Measurements from ENCODE around the gene RNASE8.

DNA sequence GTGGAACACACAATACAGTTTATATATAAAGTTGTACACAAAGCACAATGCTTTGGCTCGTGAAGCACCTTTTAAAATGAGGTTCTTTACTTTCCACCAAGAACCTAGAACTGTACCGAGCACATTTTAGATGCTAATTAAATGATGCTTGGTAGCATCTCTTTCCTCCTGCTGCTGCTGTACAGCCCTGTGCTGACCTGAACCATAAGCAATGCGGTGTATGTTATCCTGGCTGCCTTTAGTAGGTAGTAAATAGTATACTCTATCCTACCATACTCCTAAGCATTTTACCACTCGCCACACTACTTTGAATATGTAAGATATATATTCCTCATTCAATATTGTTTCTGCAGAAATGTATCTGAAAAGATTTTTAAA, 2.9 kb upstream of the RNASE8 start:
- TF ChIP-seq ELF4 (IDR thresholded peaks at IDR 0.05): no peak
- no peak for TF ChIP-seq FOXK2 (IDR thresholded peaks at IDR 0.05)
- no peak for TF ChIP-seq ZNF384 (IDR thresholded peaks at IDR 0.05)
- TF ChIP-seq BHLHE40 (IDR thresholded peaks at IDR 0.05; ENCODE audit: borderline replicate concordance): no peak
- no peak for TF ChIP-seq SP1 (IDR thresholded peaks at IDR 0.05)
- no peak for TF ChIP-seq TARDBP (IDR thresholded peaks at IDR 0.05)
- no peak for TF ChIP-seq SUZ12 (IDR thresholded peaks at IDR 0.05)
